SK-N-SH (cell line): ENCODE results near the gene ELFN2.

Source experiments
- GATA2 ChIP-seq: sonication (generic); formaldehyde crosslinking; IDR thresholded peaks from 2 replicates; pipeline ENCODE4 v1.5.0; 2020; ENCODE audit warnings: mild to moderate bottlenecking, missing genetic modification reagents
- POLR2AphosphoS5 ChIP-seq: IDR thresholded peaks from 2 replicates; pipeline ENCODE4 v1.6.1; 2012; ENCODE audit warnings: low read depth, low read length
- SIN3A ChIP-seq: IDR thresholded peaks from 2 replicates; pipeline ENCODE4 v1.6.1; 2012; ENCODE audit warnings: low read depth, mild to moderate bottlenecking, low read length, moderate library complexity, borderline replicate concordance
- TF ChIP-seq, protein P1 (sequence below): fragments of 200-600 bp; sonication (generic); IDR thresholded peaks from 2 replicates; pipeline ENCODE4 v1.6.1; 2017; ENCODE audit warnings: antibody characterized with exemption, mild to moderate bottlenecking, moderate library complexity

DNA sequence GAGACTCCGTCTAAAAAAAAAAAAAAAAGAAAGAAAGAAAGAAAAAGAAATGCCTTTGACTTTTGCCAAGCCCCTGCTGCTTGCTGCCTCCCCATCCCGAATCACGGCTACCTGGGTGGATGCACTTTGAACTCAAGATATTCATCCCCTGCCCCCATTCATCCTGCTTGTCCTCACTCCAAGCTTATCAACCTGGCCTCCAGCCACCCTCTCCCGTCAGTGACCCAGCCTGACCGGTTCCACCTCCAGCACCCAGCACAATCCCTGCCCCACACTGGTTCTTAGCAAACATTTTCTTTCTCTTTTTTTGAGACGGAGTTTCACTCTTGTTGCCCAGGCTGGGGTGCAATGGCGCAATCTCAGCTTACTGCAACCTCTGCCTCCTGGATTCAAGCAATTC lies 100.6 kb downstream of the ELFN2 start:
- TF ChIP-seq, protein P1, sequence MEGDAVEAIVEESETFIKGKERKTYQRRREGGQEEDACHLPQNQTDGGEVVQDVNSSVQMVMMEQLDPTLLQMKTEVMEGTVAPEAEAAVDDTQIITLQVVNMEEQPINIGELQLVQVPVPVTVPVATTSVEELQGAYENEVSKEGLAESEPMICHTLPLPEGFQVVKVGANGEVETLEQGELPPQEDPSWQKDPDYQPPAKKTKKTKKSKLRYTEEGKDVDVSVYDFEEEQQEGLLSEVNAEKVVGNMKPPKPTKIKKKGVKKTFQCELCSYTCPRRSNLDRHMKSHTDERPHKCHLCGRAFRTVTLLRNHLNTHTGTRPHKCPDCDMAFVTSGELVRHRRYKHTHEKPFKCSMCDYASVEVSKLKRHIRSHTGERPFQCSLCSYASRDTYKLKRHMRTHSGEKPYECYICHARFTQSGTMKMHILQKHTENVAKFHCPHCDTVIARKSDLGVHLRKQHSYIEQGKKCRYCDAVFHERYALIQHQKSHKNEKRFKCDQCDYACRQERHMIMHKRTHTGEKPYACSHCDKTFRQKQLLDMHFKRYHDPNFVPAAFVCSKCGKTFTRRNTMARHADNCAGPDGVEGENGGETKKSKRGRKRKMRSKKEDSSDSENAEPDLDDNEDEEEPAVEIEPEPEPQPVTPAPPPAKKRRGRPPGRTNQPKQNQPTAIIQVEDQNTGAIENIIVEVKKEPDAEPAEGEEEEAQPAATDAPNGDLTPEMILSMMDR, result no peak
- TF ChIP-seq POLR2AphosphoS5 (no peak), SIN3A (no peak), GATA2 (CRISPR knock-in tag) (no peak)
